AG09309 (cell line): ENCODE measurements around the gene ZNF33B.
A peak's percentile ranks its signal among the peaks of the same experiment; 100 is the strongest.
"Not testable (repeated sequence)": the region's sequence is repeated elsewhere in the genome, so short reads cannot be mapped to it uniquely, and the experiment has no call there.

Source experiments
- DNase-seq: peaks from one replicate; pipeline ENCODE4 v3.0.0-alpha.2; 2010; ENCODE audit warnings: low read depth
- H3K4me3 ChIP-seq: 2 replicates; pipeline ENCODE4 v1.5.1; 2011; ENCODE audit warnings: mild to moderate bottlenecking, low read depth, low read length, moderate library complexity; ENCODE audit not compliant: control insufficient read depth
- CTCF ChIP-seq: IDR thresholded peaks from 2 replicates; pipeline ENCODE4 v1.5.1; 2011; ENCODE audit warnings: mild to moderate bottlenecking, low read depth, low read length, inconsistent platforms; ENCODE audit not compliant: insufficient read depth, control insufficient read depth; ENCODE audit errors: missing control alignments

The ZNF33B gene

GRCh38 chr10:42638055-42638820, at the start of gene ZNF33B:
TSS of gene ZNF33B (minus strand) at chr10:42638570. CDS start at chr10:42636928, 1,642 bp downstream.
- H3K4me3 ChIP-seq: peak within 1 kb of the TSS; percentile 57
- peak; percentile 60 for DNase-seq
- no peak for TF ChIP-seq CTCF

- H3K4me3 ChIP-seq: no peak overlapping the region
- no peak for TF ChIP-seq CTCF
- DNase-seq: no peak
These were observed 46.1 kb upstream of the ZNF33B start for GRCh38 chr10:42684517-42684916.

- H3K4me3 ChIP-seq: no peak overlapping the region
- TF ChIP-seq CTCF: no peak
- no peak for DNase-seq
These were observed 41.9 kb upstream of the ZNF33B start for GRCh38 chr10:42680267-42680666.

GRCh38 chr10:42665181-42665979, 27.0 kb upstream of the ZNF33B start:
- H3K4me3 ChIP-seq, DNase-seq: not testable (repeated sequence)

- no peak for TF ChIP-seq CTCF
- DNase-seq: no peak
- no peak overlapping the region for H3K4me3 ChIP-seq
These were observed 16.0 kb upstream of the ZNF33B start for GRCh38 chr10:42654419-42654818.

GRCh38 chr10:42652858-42653257, 14.5 kb upstream of the ZNF33B start:
- DNase-seq: no peak
- H3K4me3 ChIP-seq: no peak overlapping the region
- no peak for TF ChIP-seq CTCF

GRCh38 chr10:42650374-42650773, 12.0 kb upstream of the ZNF33B start:
- no peak for DNase-seq
- no peak for TF ChIP-seq CTCF

More at GRCh38 chr10:42650374-42650773, 12.0 kb upstream of the ZNF33B start:
- no peak overlapping the region for H3K4me3 ChIP-seq
